HepG2 (cell line): ENCODE data around the gene GJA3. TPM values are rescaled to one million over a fixed set of nuclear protein-coding genes. Genes with fewer than 3 reads are reported as not detected.

Source experiments
- ATAC-seq: fragments of 200-7000 bp; cut with Tn5 transposase; 3 replicates; pipeline ENCODE4 v1.9.1; 2020; ENCODE audit warnings: mild to moderate bottlenecking, moderate library complexity
- BruUV-seq: library from RNA; stranded (reverse); fragments of 400-500 nt; replicated peaks from 2 replicates; lab custom pipeline; 2021; lab: Mats Ljungman, UMichigan
- CTCF ChIA-PET: fragments of 300-600 bp; formaldehyde crosslinking; extraction: SDS; loops from one replicate; lab custom pipeline; 2021; ENCODE audit warnings: low total read pairs, inconsistent platforms, low intra/inter-chr PET ratio; lab: Yijun Ruan, JAX
- POLR2A ChIA-PET: fragments of 350-600 bp; sonication (Branson Sonifier 250); formaldehyde crosslinking; loops from one replicate; lab custom pipeline; 2020; ENCODE audit warnings: antibody characterized with exemption, inconsistent platforms; lab: Yijun Ruan, JAX
- DNase-seq: peaks from one replicate; pipeline ENCODE4 v3.0.0-alpha.2; 2015; ENCODE audit warnings: low spot score
- FAIRE-seq: peaks from 3 replicates; lab custom pipeline; 2011; peaks lifted over from hg19 to GRCh38; lab: Jason Lieb, UNC
- H2AFZ ChIP-seq: one replicate; pipeline ENCODE4 v1.6.1; 2011; ENCODE audit warnings: low read length, inconsistent platforms
- H3K27ac ChIP-seq: fragments of 300-600 bp; 3 replicates; pipeline ENCODE4 v1.8.0; 2011; ENCODE audit warnings: mixed run types, mild to moderate bottlenecking, mixed read lengths, low read length, inconsistent platforms; ENCODE audit not compliant: insufficient read depth; ENCODE audit errors: extremely low read length
- H3K27me3 ChIP-seq, 2 experiments: fragments of 200-600 bp in 1 of 2; 2 replicates in 1 of 2; 3 replicates in 1 of 2; pipeline versions ENCODE4 v1.6.0 to v1.8.0; 2011; ENCODE audit warnings: low read length in 2 of 2, mild to moderate bottlenecking in 2 of 2, moderate library complexity in 2 of 2, inconsistent platforms in 1 of 2; ENCODE audit not compliant: insufficient read depth in 2 of 2, control insufficient read depth in 1 of 2
- H3K36me3 ChIP-seq, 2 experiments: fragments of 200-600 bp in 1 of 2; replicated peaks in 1 of 2; 2 replicates in 1 of 2; 3 replicates in 1 of 2; pipeline versions ENCODE4 v1.5.1 to v1.8.0; 2011; ENCODE audit warnings: low read length in 2 of 2, inconsistent platforms in 1 of 2; ENCODE audit not compliant: insufficient read depth in 2 of 2, control insufficient read depth in 1 of 2
- H3K4me1 ChIP-seq: 2 replicates; pipeline ENCODE4 v1.5.1; 2012; ENCODE audit warnings: low read length, inconsistent platforms; ENCODE audit not compliant: insufficient read depth
- H3K4me2 ChIP-seq: 2 replicates; pipeline ENCODE4 v1.6.0; 2011; ENCODE audit warnings: low read depth, low read length, inconsistent platforms
- H3K4me3 ChIP-seq, 3 experiments: fragments of 200-600 bp in 1 of 3; sonication (generic), shearing (Covaris generic) in 1 of 3; replicated peaks in 1 of 3; 2 replicates each; pipeline ENCODE4 v1.5.1; 2011 to 2016; ENCODE audit warnings: low read length in 3 of 3, inconsistent platforms in 2 of 3, low read depth in 2 of 3, mild to moderate bottlenecking in 2 of 3, control low read depth in 1 of 3, mixed read lengths in 1 of 3; ENCODE audit not compliant: insufficient read depth in 1 of 3
- H3K79me2 ChIP-seq: one replicate; pipeline ENCODE4 v1.6.1; 2011; ENCODE audit warnings: low read length, inconsistent platforms; ENCODE audit not compliant: insufficient read depth
- H3K9ac ChIP-seq: 2 replicates; pipeline ENCODE4 v1.6.0; 2011; ENCODE audit warnings: mild to moderate bottlenecking, low read depth, low read length, inconsistent platforms; ENCODE audit not compliant: insufficient read depth
- H3K9me3 ChIP-seq: 2 replicates; pipeline ENCODE4 v1.5.1; 2012; ENCODE audit warnings: mild to moderate bottlenecking, low read length
- H4K20me1 ChIP-seq: 2 replicates; pipeline ENCODE4 v1.6.0; 2011; ENCODE audit warnings: inconsistent platforms, mild to moderate bottlenecking, low read length, moderate library complexity; ENCODE audit not compliant: insufficient read depth
- ARID4A ChIP-seq: sonication (generic); formaldehyde crosslinking; IDR thresholded peaks from 2 replicates; pipeline ENCODE4 v1.5.0; 2020; ENCODE audit warnings: mild to moderate bottlenecking, missing genetic modification reagents, borderline replicate concordance
- ATF5 ChIP-seq: sonication (generic); formaldehyde crosslinking; IDR thresholded peaks from 2 replicates; pipeline ENCODE4 v1.4.0; 2020; ENCODE audit warnings: mild to moderate bottlenecking, low read depth, missing genetic modification reagents
- BHLHE40 ChIP-seq: IDR thresholded peaks from 2 replicates; pipeline ENCODE4 v1.6.1; 2011; ENCODE audit warnings: low read length, improper control_type of control experiment
- JUNB ChIP-seq: sonication (generic); formaldehyde crosslinking; IDR thresholded peaks from 2 replicates; pipeline ENCODE4 v1.8.0; 2022; ENCODE audit warnings: missing genetic modification reagents, mild to moderate bottlenecking, borderline replicate concordance
- LBX2 ChIP-seq: sonication (generic); formaldehyde crosslinking; IDR thresholded peaks from 2 replicates; pipeline ENCODE4 v1.5.0; 2020; ENCODE audit warnings: missing genetic modification reagents, mild to moderate bottlenecking, borderline replicate concordance
- ZMYM3 ChIP-seq: sonication (generic); formaldehyde crosslinking; IDR thresholded peaks from 2 replicates; pipeline ENCODE4 v1.5.1; 2020; ENCODE audit warnings: mild to moderate bottlenecking, missing genetic modification reagents
- ZNF263 ChIP-seq: sonication (generic); formaldehyde crosslinking; IDR thresholded peaks from 2 replicates; pipeline ENCODE4 v1.4.0; 2020; ENCODE audit warnings: missing genetic modification reagents
- ZNF281 ChIP-seq: sonication (generic); formaldehyde crosslinking; IDR thresholded peaks from 2 replicates; pipeline ENCODE4 v1.4.0; 2020; ENCODE audit warnings: missing genetic modification reagents, borderline replicate concordance
- ZSCAN20 ChIP-seq: sonication (generic); formaldehyde crosslinking; IDR thresholded peaks from 2 replicates; pipeline ENCODE4 v1.4.0; 2020; ENCODE audit warnings: missing genetic modification reagents, mild to moderate bottlenecking, borderline replicate concordance
- WGBS: methylation state at CpG from one replicate; pipeline ENCODE4 v1.1.6; 2017; ENCODE audit warnings: low lambda C conversion rate; 5-methylcytosine and 5-hydroxymethylcytosine counted together
- in situ Hi-C: cut with HindIII; loops from 2 replicates; pipeline ENCODE4 v1.10.0; 2017; ENCODE audit warnings: low pct_unique_long_range_greater_than_20kb; ENCODE audit not compliant: extremely low pct_ligation_motif_present
- intact Hi-C: fragments of 100-400 bp; cut with micrococcal nuclease; formaldehyde crosslinking; loops from one replicate; pipeline ENCODE4 v1.10.0; 2022; ENCODE audit not compliant: unreplicated experiment
- polyA plus RNA-seq, 8 experiments: library from polyadenylated mRNA; depleted of rRNA in 3 of 8; stranded (reverse) in 7 of 8; unstranded in 1 of 8; fragments of >200 nt; fragmentation: Illumina TruSeq in 4 of 8; extraction: Trizol in 4 of 8; gene quantifications; 2 replicates each; pipeline versions ENCODE4 v1.2.1 to v1.2.3, GENCODE V29; 2011 to 2016; ENCODE audit warnings: low read depth in 4 of 8, missing spikeins in 1 of 8, mixed read lengths in 1 of 8; ENCODE audit not compliant: insufficient read depth in 1 of 8
- total RNA-seq, 5 experiments: library from RNA; depleted of rRNA; stranded (reverse); fragments of >200 nt; fragmentation: Illumina TruSeq; extraction: Trizol; gene quantifications; 2 replicates each; pipeline ENCODE4 v1.2.3, GENCODE V29; 2016; ENCODE audit warnings: low read depth in 1 of 5

GJA3 gene
- total and polyA plus RNA-seq, 2 of the 13 experiments (the other 11 are each of a cell fraction or from before 2014, with no cell fraction given) = 0.04 TPM

DNA sequence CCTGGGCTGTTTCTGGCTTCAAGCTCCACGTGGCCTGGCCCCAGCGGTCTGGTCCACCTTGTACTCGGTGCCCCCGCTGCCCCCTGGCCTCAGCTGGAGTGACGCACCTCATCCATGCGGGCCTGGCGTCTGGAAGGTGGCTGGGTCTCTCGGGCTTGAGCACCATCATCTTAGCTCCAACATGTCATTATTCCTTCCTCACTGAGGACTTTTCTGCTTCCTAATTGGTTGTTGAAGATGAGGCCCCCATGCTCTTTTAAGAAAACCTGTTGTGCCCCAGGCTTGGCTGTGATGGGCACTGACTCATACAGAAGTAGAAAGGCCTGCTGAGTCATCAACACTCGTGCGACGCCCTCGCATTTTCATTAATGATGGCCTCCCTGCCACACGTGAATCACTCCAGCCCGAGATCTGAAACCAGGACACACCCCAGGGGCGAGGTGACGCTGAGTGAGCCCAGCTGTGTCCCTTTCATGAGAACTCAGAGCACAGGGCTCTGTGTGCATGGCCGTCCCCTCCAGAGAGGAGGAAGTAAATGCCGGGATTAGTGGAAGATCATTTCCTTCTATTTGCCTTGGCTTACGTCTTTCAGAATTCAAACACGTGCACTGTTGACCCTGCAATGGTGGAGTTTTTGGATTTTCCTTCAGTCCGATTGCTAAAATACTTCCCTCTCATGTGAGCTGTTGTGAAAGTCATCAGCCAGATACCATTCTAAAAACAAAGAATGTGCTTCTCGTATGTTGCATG, 14.0 kb upstream of the GJA3 start (continued):
- TF ChIP-seq BHLHE40 = peak; percentile 71
- TF ChIP-seq JUNB (CRISPR knock-in tag) = no peak

GRCh38 chr13:20173116-20173746, 12.4 kb upstream of the GJA3 start:
- CTCF ChIA-PET = no interaction called here
- no peak overlapping the region for H3K27ac ChIP-seq
- H3K4me3 ChIP-seq = no peak overlapping the region
- no peak for ATAC-seq
- no peaks in the 10 kb centered on the region for H3K79me2 ChIP-seq
- H3K9ac ChIP-seq = no peak overlapping the region
- H2AFZ ChIP-seq = no peak overlapping the region
- in situ Hi-C loops (no loop called here), intact Hi-C loops (no loop called here)
- no peaks in the 10 kb centered on the region for H3K9me3 ChIP-seq
- peaks cover 17% of the 10 kb centered on the region for H3K4me1 ChIP-seq
- H4K20me1 ChIP-seq = no peaks in the 10 kb centered on the region
- FAIRE-seq = no peak
- H3K4me2 ChIP-seq = no peak overlapping the region
- POLR2A ChIA-PET = no interaction called here
- H3K36me3 ChIP-seq = no peaks in the 10 kb centered on the region
- peaks cover 0 to 49% of the 10 kb centered on the region in 2 experiments for H3K27me3 ChIP-seq
- no TSS peak for BruUV-seq
- no peak for DNase-seq
- WGBS = 33% methylated on average over 8 of the region's 8 CpGs
- TF ChIP-seq ZNF281 (CRISPR knock-in tag) = no peak
- TF ChIP-seq ZMYM3 (CRISPR knock-in tag) = no peak
- no peak for TF ChIP-seq LBX2
- TF ChIP-seq ARID4A = no peak
- TF ChIP-seq ZNF263 (CRISPR knock-in tag) = no peak
- TF ChIP-seq ZSCAN20 (CRISPR knock-in tag) = no peak
- no peak for TF ChIP-seq ATF5 (CRISPR knock-in tag)
